ENCODE data around the gene PIEZO1.

Gene PIEZO1

DNA sequence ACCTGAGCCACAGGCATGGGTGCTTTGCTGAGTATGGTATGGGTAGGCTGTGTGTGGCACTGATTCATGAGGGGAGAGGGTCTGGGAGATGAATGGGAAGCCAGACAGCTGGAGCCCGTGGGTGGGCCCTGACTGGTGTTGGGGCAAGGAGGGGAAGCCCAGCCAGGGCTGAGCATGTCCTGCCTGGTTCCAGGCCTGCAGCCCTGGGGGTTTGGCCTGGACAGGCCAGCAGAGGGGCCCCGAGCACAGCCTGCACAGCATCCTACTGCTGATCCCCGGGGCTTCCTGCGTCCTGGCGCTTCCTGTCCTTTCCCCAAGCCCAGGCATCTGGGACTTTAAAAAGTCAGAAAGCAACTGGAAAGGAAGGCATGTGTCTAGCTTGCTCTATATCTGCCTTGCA lies 117.6 kb downstream of the PIEZO1 start:
- Histone ChIP-seq H3K79me2 (ENCODE audit: control insufficient read depth, low read length) (peaks cover 27% of the 10 kb centered on the region), H3K9me3 (ENCODE audit: control insufficient read depth, insufficient read depth, low read length) (no peaks in the 10 kb centered on the region), H3K36me3 (ENCODE audit: control insufficient read depth, low read length) (peaks cover 33% of the 10 kb centered on the region), H4K20me1 (ENCODE audit: control insufficient read depth, insufficient read depth, low read depth, low read length) (no peaks in the 10 kb centered on the region), H3K4me3 (ENCODE audit: low read length) (no peak overlapping the region), H3K27ac (ENCODE audit: low read depth, low read length) (no peak overlapping the region), H3K9me2 (replicated peaks; ENCODE audit: control insufficient read depth, low read length) (no peaks in the 10 kb centered on the region), H3K4me2 (ENCODE audit: low read length) (no peak overlapping the region), H3K27me3 (ENCODE audit: control insufficient read depth, low read length) (no peaks in the 10 kb centered on the region), H3F3A (ENCODE audit: control insufficient read depth, insufficient read depth) (peaks cover 12% of the 10 kb centered on the region), H3K4me1 (ENCODE audit: control insufficient read depth, low read length) (peaks cover 33% of the 10 kb centered on the region)
- TF ChIP-seq EZH2phosphoT487 (IDR thresholded peaks at IDR 0.05; ENCODE audit: borderline replicate concordance, low read length) = no peak
- TF ChIP-seq, protein P1, sequence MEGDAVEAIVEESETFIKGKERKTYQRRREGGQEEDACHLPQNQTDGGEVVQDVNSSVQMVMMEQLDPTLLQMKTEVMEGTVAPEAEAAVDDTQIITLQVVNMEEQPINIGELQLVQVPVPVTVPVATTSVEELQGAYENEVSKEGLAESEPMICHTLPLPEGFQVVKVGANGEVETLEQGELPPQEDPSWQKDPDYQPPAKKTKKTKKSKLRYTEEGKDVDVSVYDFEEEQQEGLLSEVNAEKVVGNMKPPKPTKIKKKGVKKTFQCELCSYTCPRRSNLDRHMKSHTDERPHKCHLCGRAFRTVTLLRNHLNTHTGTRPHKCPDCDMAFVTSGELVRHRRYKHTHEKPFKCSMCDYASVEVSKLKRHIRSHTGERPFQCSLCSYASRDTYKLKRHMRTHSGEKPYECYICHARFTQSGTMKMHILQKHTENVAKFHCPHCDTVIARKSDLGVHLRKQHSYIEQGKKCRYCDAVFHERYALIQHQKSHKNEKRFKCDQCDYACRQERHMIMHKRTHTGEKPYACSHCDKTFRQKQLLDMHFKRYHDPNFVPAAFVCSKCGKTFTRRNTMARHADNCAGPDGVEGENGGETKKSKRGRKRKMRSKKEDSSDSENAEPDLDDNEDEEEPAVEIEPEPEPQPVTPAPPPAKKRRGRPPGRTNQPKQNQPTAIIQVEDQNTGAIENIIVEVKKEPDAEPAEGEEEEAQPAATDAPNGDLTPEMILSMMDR (IDR thresholded peaks at IDR 0.05; ENCODE audit: low read depth, low read length, poor library complexity, severe bottlenecking) = no peak

- Histone ChIP-seq H3K79me2 (ENCODE audit: control insufficient read depth, low read length) (peaks cover 46% of the 10 kb centered on the region), H3K36me3 (ENCODE audit: control insufficient read depth, low read length) (peaks cover 47% of the 10 kb centered on the region), H3K9me3 (ENCODE audit: control insufficient read depth, insufficient read depth, low read length) (no peaks in the 10 kb centered on the region), H3K27me3 (ENCODE audit: control insufficient read depth, low read length) (no peaks in the 10 kb centered on the region), H4K20me1 (ENCODE audit: control insufficient read depth, insufficient read depth, low read depth, low read length) (peaks cover 10% of the 10 kb centered on the region; the same call in 1 of the 2 replicates), H3K4me3 (ENCODE audit: low read length) (peak overlapping the region; percentile 92), H3K27ac (ENCODE audit: low read depth, low read length) (peak overlapping the region; percentile 90), H3K4me1 (ENCODE audit: control insufficient read depth, low read length) (peaks cover 42% of the 10 kb centered on the region), H3K4me2 (ENCODE audit: low read length) (peak overlapping the region; percentile 71), H3F3A (ENCODE audit: control insufficient read depth, insufficient read depth) (peaks cover 12% of the 10 kb centered on the region), H3K9me2 (replicated peaks; ENCODE audit: control insufficient read depth, low read length) (no peaks in the 10 kb centered on the region)
- no peak for TF ChIP-seq EZH2phosphoT487 (IDR thresholded peaks at IDR 0.05; ENCODE audit: borderline replicate concordance, low read length)
- TF ChIP-seq, protein P1 (IDR thresholded peaks at IDR 0.05; ENCODE audit: low read depth, low read length, poor library complexity, severe bottlenecking) = no peak
These were observed 119.5 kb downstream of the PIEZO1 start for GRCh38 chr16:88665570-88665969.

All from DOHH2 (cell line).